ENCODE results near the gene ITGA2.

DNA sequence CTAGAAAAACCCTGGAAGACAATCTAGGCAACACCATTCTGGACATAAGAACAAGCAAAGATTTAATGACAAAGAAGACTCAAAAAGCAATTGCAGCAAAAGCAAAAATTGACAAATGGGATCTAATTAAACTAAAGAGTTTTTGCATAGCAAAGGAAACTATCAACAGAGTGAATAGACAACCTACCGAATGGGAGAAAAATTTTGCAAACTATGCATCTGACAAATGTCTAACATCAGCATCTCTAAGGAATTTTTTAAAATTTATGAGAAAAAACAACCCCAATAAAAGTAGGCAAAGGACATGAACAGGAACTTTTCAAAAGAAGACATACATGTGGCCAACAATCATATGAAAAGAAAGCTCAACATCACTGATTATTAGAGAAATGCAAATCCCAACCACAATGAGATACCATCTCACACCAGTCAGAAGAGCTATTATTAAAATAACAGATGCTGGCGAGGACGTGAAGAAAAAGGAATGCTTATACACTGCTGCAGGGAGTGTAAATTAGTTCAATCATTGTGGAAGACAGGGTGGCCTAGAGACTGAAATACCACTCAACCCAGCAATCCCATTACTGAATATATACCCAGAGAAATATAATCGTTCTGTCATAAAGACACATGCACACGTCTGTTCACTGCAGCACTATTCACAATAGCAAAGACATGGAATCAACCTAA, 116.6 kb downstream of the ITGA2 start:
- TF ChIP-seq POLR2A (IDR thresholded peaks at IDR 0.05): no peak
- no peak for TF ChIP-seq CTCF (IDR thresholded peaks at IDR 0.05)
